NCI-H146 treated with DMSO at 0.1 percent for 48 hours (cell line): ENCODE results near the gene AGAP3.
"Not testable (repeated sequence)": the region's sequence is repeated elsewhere in the genome, so short reads cannot be mapped to it uniquely, and the experiment has no call there.

Source experiments
- DNase-seq: peaks from one replicate; lab custom pipeline; 2025; ENCODE audit not compliant: unreplicated experiment; lab: John Stamatoyannopoulos, UW

Gene AGAP3

DNA sequence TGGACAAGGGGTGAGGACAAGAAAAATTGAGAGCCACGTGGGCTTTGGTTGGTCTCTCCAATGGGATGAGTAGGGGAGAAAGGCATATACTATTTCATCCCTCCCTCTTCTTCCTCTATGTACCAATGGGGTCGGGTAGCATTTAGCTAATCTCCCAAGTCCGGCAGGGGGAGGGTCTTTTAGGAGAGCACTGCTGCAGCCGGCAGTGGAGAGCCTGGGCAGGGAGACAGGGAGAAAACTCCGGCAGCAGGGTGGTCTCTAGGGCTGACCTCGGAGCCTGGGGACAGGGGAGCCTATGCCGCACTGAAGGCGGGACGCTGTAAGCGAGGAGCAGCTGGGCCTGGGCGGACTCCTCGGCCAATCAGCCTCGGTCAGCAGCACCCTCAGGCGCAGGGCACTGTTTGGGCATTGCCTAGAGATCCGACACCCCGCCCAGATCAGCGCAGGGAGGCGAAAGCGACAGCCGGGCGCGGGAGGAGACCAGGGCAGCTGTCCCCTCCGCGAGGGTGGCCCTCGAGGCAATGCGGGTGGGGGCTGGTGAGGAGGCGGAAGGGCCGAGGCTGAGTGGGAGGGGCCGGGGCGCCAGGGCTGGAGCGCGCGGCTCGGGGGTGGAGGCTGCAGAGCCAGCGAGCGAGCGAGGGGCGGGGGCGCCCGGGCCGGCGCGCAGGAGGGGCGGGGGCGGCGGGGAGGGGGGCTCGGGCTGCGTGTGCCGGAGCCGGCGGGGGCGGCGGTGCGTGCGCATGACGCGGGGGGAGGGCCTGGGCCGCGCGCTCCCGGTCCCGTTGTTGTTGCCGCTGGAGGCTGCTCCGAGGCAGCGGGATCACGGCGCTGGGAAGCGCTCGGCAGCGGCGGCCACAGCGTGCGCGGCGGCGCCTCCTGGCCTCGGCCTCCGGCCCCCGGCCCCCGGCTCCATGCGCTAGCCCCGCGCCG is at the start of gene AGAP3:
TSS of gene AGAP3 (plus strand) at position 785 of the 930 bp plus-strand sequence. CDS start 267 bp downstream, outside the sequence.
- peak; percentile 81 for DNase-seq

DNA sequence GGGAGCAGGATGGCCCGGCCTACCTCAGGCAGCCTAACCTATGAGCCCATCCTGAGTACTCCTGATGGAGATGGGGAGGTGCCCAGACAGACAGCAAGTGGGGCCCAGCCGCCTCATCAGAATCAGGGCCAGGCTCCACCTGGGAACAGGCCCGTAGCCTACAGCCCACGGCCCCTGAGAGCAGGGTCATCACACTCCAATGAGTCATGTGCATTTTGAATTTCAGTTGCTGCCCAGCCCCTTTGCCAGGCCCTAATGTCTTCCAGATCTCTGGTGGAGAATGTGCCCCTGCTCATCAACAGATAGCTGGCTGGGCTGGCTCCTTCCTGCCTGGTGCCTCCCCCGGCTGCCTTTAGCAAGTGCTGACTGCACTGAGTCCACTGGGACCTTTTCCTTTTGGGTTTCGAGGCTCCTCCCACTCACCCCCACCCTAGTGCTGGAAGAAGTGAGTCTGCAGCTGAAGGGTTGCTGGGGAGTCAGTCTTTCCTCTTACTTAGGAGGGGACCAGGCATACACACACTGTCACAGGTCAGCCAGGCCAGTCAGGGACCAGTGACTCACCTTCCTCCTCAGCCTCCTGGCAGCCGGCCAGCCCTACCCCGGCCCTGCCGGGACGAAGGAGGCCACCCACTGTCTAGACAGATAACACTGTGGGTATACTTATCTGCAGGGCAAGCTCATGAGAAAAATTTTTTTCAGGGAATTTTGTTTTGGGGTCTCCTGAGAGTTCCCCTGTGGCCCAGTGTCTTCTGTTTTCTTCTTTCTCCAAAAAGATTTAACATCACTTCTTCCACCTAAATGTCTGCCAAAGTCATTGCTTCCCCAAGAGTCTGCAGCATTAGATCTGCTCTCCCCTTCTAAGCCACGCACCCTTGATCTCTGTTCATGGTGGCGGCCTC is 47.1 kb upstream of the AGAP3 start:
- DNase-seq, result no peak

DNA sequence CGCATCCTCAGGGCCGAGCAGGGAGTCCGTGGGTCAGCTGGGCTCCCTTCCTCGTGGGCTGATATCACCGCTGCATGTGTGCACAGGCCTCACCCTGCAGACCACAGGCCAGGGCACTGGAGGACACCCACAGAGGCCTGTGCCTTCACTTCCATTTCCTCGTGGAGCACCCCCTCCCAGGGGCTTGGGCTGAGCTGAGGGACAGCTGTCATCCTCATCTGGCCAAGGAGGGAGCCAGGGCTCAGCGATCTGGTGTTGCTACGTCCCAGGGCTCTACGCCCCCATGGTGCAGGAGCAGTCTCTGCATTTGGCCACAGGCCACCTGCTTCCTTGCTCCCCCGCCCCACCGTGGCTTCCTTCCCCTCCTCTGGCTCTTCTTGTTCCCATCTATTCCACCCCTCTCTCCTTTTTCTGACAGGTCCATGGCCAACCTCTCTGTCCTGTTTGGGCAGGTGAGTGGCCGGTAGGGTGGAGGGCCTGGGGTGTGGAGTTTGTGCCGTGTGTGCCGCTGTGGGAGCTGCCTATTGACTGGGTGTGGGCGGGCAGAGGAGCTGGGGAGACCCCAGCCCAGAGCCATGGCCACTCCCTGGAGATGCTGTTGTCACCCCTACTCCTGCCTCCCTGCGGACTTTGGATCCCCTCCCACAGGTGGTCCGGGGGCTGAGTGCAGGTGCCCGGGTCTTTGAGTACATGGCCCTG is 46.3 kb upstream of the AGAP3 start:
- no peak for DNase-seq

DNA sequence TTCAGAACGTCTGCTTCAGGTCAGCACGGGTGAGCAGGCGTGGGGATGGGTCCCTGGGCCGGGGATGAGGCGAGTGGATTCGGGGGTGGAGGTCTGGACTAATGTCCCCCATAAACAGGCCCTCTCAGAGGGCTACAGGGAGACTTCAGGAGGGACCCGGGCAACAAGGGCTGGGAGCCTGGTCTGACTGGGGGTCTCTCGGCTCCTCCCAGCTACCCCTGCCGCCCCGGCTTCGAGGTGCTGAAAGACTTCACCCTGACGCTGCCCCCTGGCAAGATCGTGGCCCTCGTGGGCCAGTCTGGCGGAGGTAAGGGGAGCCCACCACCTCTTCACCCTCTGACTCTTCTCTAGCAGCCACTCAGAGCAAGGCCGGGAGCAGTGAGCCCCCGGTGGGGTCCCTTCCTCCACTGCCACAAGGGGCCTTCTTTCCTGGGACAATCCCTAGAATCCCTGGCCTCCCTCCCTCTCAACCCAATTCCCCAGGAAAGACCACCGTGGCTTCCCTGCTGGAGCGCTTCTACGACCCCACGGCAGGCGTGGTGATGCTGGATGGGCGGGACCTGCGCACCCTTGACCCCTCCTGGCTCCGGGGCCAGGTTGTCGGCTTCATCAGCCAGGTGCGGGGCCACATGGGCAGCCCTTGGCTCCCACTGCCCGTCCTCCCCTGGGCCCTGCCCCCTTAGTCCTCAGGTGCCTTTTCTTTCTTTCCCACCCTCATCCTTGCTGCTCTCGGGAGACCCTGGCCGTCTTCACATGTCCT is 45.5 kb upstream of the AGAP3 start:
- DNase-seq, result no peak

DNA sequence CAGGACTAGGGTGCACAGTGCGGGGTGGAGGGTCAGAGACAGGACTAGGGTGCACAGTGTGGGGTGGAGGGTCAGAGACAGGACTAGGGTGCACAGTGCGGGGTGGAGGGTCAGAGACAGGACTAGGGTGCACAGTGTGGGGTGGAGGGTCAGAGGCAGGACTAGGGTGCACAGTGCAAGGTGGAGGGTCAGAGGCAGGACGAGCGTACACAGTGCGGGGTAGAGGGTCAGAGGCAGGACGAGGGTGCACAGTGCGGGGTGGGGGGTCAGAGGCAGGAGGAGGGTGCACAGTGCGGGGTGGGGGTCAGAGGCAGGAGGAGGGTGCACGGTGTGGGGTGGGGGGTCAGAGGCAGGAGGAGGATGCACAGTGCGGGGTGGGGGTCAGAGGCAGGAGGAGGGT is 42.8 kb upstream of the AGAP3 start:
- not testable (repeated sequence) for DNase-seq

DNA sequence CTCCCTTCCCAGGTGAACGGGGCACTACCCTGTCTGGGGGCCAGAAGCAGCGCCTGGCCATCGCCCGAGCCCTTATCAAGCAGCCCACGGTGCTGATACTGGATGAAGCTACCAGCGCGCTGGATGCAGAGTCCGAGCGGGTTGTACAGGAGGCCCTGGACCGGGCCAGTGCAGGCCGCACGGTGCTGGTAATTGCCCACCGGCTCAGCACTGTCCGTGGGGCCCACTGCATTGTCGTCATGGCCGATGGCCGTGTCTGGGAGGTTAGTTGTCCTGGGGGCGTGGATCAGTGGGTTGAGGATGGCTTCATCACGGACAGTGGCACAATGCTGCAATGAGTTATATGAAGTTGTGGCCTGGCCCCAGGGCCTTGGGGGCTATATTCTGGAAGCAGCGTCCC is 42.3 kb upstream of the AGAP3 start:
- DNase-seq, result no peak

DNA sequence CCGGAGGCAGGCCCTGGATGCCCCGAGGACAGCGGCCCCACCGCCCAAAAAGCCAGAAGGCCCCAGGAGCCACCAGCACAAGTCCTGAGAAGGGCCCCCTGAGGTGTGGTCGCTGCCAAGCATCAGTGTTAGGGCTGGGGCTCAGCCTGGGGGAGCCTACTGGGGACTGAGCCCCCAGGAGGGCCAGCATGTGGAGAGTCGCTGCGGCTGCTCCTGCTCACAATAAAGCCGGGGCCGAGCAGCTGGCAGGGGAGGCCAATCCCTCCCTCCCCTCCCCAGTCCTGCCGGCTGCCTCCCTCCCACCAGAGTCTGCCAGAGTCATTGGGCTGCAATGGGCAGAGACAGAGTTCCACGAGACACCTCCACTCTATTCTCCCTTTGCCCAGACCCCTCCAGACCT is 41.0 kb upstream of the AGAP3 start:
- DNase-seq, result no peak

DNA sequence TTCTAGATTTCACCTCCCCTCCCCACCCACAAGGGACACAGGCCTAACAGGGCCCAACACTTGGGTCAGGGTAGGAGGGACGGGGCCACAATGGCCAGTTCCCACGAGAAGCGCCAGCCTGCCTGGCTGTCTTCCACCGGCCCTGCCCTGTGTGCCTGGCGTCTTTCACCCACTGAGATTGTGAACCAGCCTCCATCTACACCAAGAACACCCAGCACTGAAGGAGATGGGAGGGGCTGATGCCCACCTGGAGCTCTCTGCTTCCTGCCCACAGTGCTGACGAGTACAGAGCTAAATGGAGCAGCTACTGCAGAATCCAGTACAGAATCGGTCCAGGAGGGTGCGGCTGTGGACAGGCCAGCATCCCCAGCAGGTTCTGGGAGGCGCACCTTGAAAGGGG is 40.3 kb upstream of the AGAP3 start:
- no peak for DNase-seq

DNA sequence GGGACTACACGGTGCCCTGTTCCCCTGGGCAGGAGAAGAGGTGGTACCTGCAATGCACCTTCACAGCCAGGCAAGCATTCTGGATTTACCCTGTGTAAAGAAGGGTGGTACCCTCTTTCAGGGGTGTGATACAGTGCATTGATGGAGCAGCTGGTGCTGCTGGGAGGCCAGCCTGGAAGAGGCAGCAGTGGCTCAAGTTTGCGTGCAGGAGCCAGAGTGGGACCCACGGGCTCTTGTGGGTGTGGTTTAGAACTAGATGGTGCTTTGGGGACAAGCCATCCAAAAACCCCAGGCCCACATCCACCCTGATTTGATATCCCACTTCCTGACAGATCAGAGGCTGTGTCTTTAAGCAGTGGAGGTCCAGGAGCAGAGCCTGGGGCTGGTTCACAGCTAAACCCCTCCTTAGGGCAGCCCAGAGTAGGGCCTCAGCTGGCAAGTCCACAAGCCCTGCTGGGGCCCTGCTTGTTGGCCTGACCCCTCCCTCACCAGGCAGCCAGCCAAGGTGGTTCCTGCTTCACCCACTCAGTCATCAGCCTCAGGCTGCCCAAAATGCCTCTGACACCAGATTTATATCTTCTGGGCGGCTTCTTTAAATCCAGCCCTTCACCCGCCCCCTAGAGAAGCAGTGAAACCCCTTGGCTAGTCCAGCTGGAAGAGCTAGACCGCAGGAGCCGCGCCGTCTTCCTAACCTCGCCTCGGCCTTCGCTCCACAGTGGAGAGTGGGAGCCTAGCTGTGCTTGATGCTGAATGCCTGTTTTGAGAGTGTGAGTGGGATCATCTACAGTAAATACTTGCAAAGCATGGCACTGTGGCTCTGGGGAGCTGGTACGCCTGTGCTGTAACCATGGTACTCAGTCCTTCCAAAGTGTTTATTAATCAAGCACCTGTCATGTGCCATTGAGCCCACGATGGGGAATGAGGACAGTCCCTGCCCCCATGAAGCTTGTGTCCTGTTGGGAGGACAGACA is 39.4 kb upstream of the AGAP3 start:
- DNase-seq, result no peak

DNA sequence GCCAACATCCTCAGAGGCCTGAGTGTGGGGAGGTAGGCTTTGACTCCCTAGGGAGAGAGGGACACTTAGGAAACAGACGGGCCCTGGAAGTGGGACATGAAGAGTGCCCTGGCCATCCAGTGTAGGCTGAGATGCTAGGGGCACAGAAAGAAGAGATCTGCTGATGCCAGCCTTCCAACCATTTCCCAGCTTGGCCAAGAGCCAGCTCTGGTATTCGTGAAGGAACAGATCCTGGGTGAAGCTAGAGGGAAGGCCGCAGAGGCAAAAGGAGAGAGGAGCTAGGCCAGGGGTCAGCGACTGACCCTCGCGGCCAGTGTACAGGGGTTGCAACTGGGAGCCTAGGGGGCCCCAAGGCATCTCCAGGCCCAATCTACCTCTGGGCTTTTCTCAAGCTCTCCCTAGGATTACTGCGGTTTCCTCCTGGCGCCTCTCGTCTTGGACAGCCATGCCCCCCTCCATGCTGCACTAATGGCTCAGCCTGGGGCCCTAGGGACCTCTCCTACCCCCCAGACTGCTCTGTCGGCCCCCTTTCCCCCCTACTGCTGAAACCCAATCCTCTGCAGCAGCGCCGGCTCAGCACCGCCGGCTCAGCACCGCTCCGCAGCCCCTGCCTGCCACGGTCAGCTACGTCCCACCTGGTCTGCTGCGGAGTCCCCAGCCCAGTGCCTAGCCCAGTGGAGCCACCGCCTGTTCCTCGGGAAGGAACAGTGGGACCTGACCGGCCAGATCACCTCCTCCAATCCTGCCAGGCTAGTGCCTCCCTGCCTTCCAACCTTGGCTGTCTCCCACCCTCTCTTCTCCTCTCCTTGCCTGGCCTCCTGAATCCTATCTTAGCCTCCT is 38.1 kb upstream of the AGAP3 start, which contains the start of gene ASIC3:
TSS of gene ASIC3 (plus strand) at position 556 of the 840 bp plus-strand sequence. CDS start 355 bp downstream, outside the sequence.
- DNase-seq, result no peak

DNA sequence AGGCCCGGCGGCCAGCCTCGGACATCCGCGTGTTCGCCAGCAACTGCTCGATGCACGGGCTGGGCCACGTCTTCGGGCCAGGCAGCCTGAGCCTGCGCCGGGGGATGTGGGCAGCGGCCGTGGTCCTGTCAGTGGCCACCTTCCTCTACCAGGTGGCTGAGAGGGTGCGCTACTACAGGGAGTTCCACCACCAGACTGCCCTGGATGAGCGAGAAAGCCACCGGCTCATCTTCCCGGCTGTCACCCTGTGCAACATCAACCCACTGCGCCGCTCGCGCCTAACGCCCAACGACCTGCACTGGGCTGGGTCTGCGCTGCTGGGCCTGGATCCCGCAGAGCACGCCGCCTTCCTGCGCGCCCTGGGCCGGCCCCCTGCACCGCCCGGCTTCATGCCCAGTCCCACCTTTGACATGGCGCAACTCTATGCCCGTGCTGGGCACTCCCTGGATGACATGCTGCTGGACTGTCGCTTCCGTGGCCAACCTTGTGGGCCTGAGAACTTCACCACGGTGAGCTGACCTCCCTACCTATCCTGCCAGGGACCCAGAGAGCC is 37.3 kb upstream of the AGAP3 start:
- no peak for DNase-seq

DNA sequence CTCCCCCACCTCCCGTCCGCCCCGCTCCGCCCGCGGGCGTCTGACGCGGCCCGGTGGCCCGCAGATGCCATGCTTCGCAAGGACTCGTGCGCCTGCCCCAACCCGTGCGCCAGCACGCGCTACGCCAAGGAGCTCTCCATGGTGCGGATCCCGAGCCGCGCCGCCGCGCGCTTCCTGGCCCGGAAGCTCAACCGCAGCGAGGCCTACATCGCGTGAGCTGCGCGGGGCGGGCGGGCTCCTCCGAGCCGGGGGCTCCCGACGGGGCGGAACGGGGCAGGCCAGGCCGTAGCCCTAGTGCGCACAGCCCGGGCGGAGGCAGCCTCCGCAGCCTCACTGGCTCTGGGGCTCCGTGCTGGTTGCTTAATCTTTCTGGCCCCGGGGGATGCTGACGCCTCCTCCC is 35.2 kb upstream of the AGAP3 start:
- no peak for DNase-seq

DNA sequence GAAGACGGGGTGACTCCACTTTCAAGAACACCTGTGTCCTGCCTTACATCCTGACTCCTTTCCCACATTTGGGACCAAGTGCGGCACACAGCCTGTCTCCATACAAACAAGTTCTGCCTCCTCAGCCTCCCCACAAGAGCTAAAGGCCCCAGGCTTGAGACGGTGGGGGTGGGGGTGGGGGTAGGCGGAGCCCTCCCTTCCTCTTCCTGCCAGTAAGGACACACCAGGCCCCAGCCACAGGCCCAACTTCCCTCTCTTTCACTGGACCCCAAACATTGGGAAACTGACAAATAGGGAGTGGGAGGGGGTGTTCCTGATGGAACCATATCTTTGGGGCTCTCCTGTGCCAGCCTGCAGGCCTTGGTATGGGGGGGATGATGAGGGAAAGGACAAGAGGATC is 33.2 kb upstream of the AGAP3 start:
- no peak for DNase-seq

DNA sequence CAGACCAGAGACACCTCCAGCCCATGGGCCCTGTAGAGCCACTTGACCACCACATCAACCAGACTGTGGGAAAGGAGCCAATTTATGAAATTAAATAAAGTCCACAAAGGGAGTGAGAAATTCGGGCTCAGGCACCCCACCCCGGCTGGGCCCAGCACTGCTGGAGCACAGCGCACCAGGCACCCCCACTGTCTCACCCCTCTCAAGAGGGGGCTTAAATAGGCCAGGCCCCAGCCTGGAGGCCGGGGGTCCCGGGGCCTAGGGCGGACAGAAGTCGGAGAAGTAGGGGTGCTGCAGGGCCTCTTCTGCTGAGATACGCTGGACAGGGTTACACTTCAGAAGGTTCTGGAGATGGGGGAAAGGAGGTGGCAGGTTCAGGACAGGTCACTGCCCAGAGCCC is 32.5 kb upstream of the AGAP3 start:
- no peak for DNase-seq

DNA sequence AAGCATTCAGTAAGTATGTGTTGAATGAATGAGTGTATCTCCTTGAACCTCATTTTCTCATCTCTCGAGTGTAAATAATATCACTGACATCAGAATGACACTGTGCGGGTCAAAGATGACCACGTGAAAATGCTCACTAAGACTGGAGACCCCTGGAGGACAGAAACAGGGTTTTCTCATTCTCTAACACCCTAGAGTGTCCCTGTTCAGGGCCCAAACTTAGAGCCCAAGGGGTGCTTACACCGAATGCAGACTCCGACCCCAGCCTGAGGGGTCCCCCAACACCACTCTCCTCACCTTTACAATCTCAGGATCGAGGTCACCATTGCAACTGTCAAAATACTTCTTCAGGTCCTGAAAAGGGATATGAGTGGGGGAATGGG is 30.0 kb upstream of the AGAP3 start:
- no peak for DNase-seq

DNA sequence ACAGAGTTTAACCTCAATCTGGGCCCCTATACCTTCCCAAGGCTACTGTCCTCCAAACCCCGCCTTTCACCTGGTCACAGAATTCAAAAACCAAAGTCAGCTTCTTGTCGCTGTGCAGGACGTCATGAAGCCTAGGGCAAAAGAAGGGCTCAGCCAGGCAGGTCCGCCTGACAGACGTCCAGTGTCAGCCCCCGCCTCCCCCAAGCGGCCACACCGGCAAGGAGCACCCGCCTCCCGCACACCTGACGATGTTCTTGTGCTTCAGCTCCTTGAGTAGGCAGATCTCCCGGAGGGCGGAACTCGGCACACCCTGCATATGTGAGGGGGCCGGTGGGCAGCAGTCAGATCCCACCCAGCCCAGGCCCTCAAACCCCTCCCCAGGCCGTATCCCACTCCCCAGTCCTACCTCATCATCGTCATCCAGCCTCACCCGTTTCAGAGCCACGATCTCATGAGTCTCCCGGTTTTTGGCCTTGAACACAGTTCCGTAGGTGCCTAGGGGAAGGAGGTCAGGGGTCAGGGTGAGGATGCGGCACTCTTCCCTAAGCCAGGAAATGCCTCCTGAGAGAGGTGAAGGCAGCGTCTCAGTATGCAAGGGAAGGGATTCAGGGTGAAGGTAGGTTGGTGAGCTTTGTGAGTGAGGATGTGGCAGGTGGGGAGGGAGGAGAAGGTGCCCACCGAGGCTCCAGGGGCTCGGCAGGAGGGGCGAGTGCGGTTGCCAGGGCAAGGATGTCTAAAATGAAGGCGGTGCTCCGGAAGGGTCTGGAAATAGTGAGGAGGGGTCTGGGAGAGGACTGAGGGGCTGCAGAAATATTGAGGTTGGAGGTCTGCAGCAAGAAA is 29.4 kb upstream of the AGAP3 start:
- DNase-seq, result no peak

DNA sequence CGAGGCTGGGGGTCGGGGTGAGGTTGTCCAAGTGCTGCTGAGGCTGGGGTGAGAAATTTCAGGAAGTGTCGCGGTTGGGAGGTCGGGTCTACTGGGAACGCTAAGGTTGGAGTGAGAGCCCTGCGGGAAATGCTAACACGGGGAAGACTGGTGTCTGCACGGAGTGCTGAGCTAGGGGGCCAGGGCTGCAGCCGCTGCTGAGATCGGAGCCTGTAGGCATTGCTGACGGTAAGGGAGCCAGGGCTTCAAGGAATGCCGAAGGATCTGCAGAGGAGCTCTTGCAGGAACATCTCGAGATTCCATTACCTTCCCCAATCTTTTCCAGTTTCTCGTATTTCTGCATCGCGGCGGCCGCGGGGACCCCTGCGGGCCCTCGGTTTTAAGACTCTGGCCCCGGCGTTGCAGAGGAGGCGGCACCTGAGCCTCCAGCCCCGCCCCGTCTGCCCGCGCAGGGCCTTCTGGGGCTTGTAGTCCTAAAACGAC is 28.7 kb upstream of the AGAP3 start, which contains the start of gene CDK5:
TSS of gene CDK5 (minus strand) at position 392 of the 483 bp plus-strand sequence. CDS start at position 343, 49 bp downstream.
- DNase-seq, result peak; percentile 82
